GM12891 (cell line): Measurements from ENCODE around the gene CNOT6L.

Experiments
- POLR2A ChIP-seq: IDR thresholded peaks from 2 replicates; pipeline ENCODE4 v1.6.1; 2011; ENCODE audit warnings: low read depth, low read length, control low read depth
- POLR2AphosphoS5 ChIP-seq: IDR thresholded peaks from 2 replicates; pipeline ENCODE4 v1.6.1; 2011; ENCODE audit warnings: low read depth, low read length, control low read depth

DNA sequence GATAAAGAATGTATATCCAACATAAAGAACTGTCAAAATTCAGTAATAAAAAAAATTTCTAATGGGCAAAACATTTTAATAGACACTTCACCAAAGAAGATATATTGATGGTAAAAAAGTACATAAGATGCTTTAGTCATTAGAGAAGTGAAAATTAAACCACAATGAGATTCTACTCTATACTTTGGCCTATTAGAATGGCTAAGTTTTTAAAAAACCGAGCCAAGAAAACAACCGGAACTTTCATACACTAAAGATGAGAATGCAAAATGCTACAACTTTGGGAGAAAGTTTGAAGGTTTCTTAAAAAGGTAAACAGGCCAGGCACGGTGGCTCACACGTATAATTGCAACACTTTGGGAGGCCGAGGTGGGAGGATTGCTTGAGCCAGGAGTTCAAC, 20.8 kb downstream of the CNOT6L start:
- TF ChIP-seq POLR2AphosphoS5 (no peak), POLR2A (no peak)
